GM12878 (cell line): ENCODE data around the gene HSD11B1. TPM values are rescaled to one million over a fixed set of nuclear protein-coding genes. Genes with fewer than 3 reads are reported as not detected.

Experiments
- ATF3 ChIP-seq: IDR thresholded peaks from 2 replicates; pipeline ENCODE4 v1.6.1; 2011; ENCODE audit warnings: low read depth, mild to moderate bottlenecking, low read length, moderate library complexity, borderline replicate concordance; ENCODE audit errors: extremely low read depth
- BMI1 ChIP-seq: fragments of 450-650 bp; IDR thresholded peaks from 2 replicates; pipeline ENCODE4 v1.6.1; 2016; ENCODE audit warnings: mild to moderate bottlenecking, moderate library complexity, borderline replicate concordance
- CREB1 ChIP-seq: IDR thresholded peaks from 2 replicates; pipeline ENCODE4 v1.6.1; 2012; ENCODE audit warnings: low read depth, mild to moderate bottlenecking, inconsistent platforms
- FOS ChIP-seq: IDR thresholded peaks from 3 replicates; pipeline ENCODE4 v1.6.1; 2011; ENCODE audit warnings: borderline replicate concordance; ENCODE audit not compliant: insufficient read length; ENCODE audit errors: extremely low read depth
- FOXK2 ChIP-seq: fragments of 450-650 bp; IDR thresholded peaks from 2 replicates; pipeline ENCODE4 v1.6.1; 2017; ENCODE audit warnings: mild to moderate bottlenecking, moderate library complexity
- HDAC6 ChIP-seq: fragments of 200-600 bp; sonication (generic); IDR thresholded peaks from one replicate; pipeline ENCODE4 v1.8.0; 2017; ENCODE audit warnings: antibody characterized with exemption; ENCODE audit not compliant: unreplicated experiment
- HDGF ChIP-seq: fragments of 450-650 bp; IDR thresholded peaks from 2 replicates; pipeline ENCODE4 v1.6.1; 2016; ENCODE audit warnings: antibody characterized with exemption
- KLF5 ChIP-seq: fragments of 450-650 bp; IDR thresholded peaks from 2 replicates; pipeline ENCODE4 v1.6.1; 2014; ENCODE audit warnings: mild to moderate bottlenecking; ENCODE audit not compliant: partially characterized antibody
- MEF2A ChIP-seq: IDR thresholded peaks from 2 replicates; pipeline ENCODE4 v1.6.1; 2011; ENCODE audit warnings: low read depth, mild to moderate bottlenecking, low read length, moderate library complexity; ENCODE audit not compliant: insufficient read depth
- NR2C2 ChIP-seq: IDR thresholded peaks from 2 replicates; pipeline ENCODE4 v1.6.1; 2011; ENCODE audit warnings: borderline replicate concordance, low read depth; ENCODE audit not compliant: control insufficient read depth, insufficient read length
- NR2F1 ChIP-seq: fragments of 450-650 bp; conservative IDR thresholded peaks from 2 replicates; pipeline ENCODE4 v1.6.1; 2017; ENCODE audit warnings: mild to moderate bottlenecking
- POLR2AphosphoS2 ChIP-seq: IDR thresholded peaks from 2 replicates; pipeline ENCODE4 v1.6.1; 2011; ENCODE audit warnings: low read depth, mild to moderate bottlenecking, low read length, improper control_type of control experiment, moderate library complexity
- RAD21 ChIP-seq: IDR thresholded peaks from 2 replicates; pipeline ENCODE4 v1.6.1; 2011; ENCODE audit warnings: mild to moderate bottlenecking, low read depth, low read length, moderate library complexity; ENCODE audit not compliant: insufficient read depth
- SMC3 ChIP-seq: IDR thresholded peaks from 2 replicates; pipeline ENCODE4 v1.6.1; 2011; ENCODE audit warnings: low read length, improper control_type of control experiment, borderline replicate concordance
- SP1 ChIP-seq: IDR thresholded peaks from one replicate; pipeline ENCODE4 v1.6.1; 2011; ENCODE audit warnings: low read depth, low read length
- STAT3 ChIP-seq: IDR thresholded peaks from 2 replicates; pipeline ENCODE4 v1.6.1; 2011; ENCODE audit warnings: low read depth, low read length, improper control_type of control experiment
- SUPT20H ChIP-seq: IDR thresholded peaks from 2 replicates; pipeline ENCODE4 v1.6.1; 2011; ENCODE audit warnings: low read depth, mild to moderate bottlenecking, low read length, moderate library complexity, borderline replicate concordance; ENCODE audit not compliant: control insufficient read depth
- SUZ12 ChIP-seq: fragments of 200-600 bp; sonication (generic); IDR thresholded peaks from one replicate; pipeline ENCODE4 v1.6.1; 2018; ENCODE audit warnings: antibody characterized with exemption, mild to moderate bottlenecking; ENCODE audit not compliant: unreplicated experiment
- polyA plus RNA-seq, 11 experiments: library from polyadenylated mRNA; depleted of rRNA in 4 of 11; unstranded in 6 of 11; stranded (reverse) in 5 of 11; fragments of >200 nt; fragmentation: Nextera tagmentation in 4 of 11; fragmentation: Illumina TruSeq in 1 of 11; extraction: Ambion mirVana in 4 of 11; extraction: Trizol in 1 of 11; gene quantifications; 1 replicate in 1 of 11; 2 replicates in 10 of 11; pipeline versions ENCODE4 v1.2.1 to v1.2.3, GENCODE V29; 2011 to 2016; ENCODE audit warnings: inconsistent platforms in 2 of 11, missing spikeins in 2 of 11, low read depth in 1 of 11
- total RNA-seq, 4 experiments: library from RNA; depleted of rRNA in 3 of 4; stranded (reverse); fragments of >200 nt in 3 of 4; fragmentation: Illumina TruSeq in 1 of 4; extraction: Trizol in 1 of 4; gene quantifications; 2 replicates each; pipeline versions ENCODE4 v1.2.1 to v1.2.3, GENCODE V29; 2013 to 2021
- TF ChIP-seq, protein P1 (sequence below): fragments of 450-650 bp; IDR thresholded peaks from 2 replicates; pipeline ENCODE4 v1.6.1; 2016; ENCODE audit warnings: mild to moderate bottlenecking
- TF ChIP-seq, protein P2 (sequence below): IDR thresholded peaks from 2 replicates; pipeline ENCODE4 v1.6.1; 2012; ENCODE audit warnings: mild to moderate bottlenecking, low read depth, low read length
- TF ChIP-seq, protein P3 (sequence below): IDR thresholded peaks from 2 replicates; pipeline ENCODE4 v1.6.1; 2011; ENCODE audit warnings: borderline replicate concordance, low read depth, mild to moderate bottlenecking, moderate library complexity, low read length; ENCODE audit not compliant: insufficient read depth, poor library complexity, severe bottlenecking
- TF ChIP-seq, protein P4 (sequence below): fragments of 450-650 bp; IDR thresholded peaks from 2 replicates; pipeline ENCODE4 v1.6.1; 2017; ENCODE audit warnings: borderline replicate concordance

HSD11B1 gene
- total and polyA plus RNA-seq, 10 of the 15 experiments (the other 5 are each of a cell fraction or from before 2014, with no cell fraction given) = 0.04 to 0.27 (median 0.15) TPM; not detected in 7

DNA sequence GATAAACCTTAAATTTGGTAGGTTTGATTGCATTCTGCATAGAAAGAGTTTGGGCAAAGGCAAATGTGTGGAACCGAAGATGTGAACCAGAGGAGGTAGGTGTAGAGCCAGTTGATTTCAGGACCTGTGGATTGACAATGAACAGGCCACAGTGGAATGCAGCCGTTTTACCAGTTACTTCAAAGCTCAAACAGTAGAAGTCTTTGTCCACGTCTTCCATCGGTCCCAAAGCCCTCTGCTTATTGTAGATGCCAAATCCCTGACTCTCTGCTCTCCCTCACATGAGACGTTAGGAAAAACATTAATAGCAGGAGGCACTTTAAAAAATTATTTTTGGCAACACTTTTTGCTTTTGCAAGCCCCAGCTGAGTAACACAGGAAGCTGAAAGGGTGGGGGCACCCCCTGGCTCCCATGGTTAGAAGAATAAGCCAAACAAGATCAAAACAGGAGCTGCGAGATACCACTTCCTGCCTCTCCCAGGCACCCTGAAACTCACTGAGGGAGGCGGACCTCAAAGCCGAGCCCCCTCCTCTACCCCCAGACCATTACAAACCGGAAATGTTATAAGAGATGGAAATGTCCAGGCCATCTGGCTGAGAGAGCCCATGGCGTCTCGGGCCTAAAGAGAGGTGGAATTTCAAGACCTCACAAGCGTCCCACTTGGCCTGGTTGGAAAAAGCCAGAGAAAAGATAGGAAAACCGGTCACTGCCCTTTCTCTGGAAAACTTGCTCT, 64.7 kb downstream of the HSD11B1 start (continued):
- TF ChIP-seq, protein P1, sequence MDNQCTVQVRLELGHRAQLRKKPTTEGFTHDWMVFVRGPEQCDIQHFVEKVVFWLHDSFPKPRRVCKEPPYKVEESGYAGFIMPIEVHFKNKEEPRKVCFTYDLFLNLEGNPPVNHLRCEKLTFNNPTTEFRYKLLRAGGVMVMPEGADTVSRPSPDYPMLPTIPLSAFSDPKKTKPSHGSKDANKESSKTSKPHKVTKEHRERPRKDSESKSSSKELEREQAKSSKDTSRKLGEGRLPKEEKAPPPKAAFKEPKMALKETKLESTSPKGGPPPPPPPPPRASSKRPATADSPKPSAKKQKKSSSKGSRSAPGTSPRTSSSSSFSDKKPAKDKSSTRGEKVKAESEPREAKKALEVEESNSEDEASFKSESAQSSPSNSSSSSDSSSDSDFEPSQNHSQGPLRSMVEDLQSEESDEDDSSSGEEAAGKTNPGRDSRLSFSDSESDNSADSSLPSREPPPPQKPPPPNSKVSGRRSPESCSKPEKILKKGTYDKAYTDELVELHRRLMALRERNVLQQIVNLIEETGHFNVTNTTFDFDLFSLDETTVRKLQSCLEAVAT = no peak
- peak; percentile 45; the same call in 1 of the 2 replicates for TF ChIP-seq POLR2AphosphoS2
- TF ChIP-seq STAT3 = no peak
- no peak for TF ChIP-seq SUZ12
- TF ChIP-seq FOXK2 = no peak
- TF ChIP-seq SUPT20H = no peak
- no peak for TF ChIP-seq ATF3
- TF ChIP-seq KLF5 = no peak
- no peak for TF ChIP-seq HDAC6
- TF ChIP-seq NR2F1 = no peak
- TF ChIP-seq CREB1 = 0 out of 2 replicates have a peak, but pooled peaks have one; percentile 34
- TF ChIP-seq, protein P2, sequence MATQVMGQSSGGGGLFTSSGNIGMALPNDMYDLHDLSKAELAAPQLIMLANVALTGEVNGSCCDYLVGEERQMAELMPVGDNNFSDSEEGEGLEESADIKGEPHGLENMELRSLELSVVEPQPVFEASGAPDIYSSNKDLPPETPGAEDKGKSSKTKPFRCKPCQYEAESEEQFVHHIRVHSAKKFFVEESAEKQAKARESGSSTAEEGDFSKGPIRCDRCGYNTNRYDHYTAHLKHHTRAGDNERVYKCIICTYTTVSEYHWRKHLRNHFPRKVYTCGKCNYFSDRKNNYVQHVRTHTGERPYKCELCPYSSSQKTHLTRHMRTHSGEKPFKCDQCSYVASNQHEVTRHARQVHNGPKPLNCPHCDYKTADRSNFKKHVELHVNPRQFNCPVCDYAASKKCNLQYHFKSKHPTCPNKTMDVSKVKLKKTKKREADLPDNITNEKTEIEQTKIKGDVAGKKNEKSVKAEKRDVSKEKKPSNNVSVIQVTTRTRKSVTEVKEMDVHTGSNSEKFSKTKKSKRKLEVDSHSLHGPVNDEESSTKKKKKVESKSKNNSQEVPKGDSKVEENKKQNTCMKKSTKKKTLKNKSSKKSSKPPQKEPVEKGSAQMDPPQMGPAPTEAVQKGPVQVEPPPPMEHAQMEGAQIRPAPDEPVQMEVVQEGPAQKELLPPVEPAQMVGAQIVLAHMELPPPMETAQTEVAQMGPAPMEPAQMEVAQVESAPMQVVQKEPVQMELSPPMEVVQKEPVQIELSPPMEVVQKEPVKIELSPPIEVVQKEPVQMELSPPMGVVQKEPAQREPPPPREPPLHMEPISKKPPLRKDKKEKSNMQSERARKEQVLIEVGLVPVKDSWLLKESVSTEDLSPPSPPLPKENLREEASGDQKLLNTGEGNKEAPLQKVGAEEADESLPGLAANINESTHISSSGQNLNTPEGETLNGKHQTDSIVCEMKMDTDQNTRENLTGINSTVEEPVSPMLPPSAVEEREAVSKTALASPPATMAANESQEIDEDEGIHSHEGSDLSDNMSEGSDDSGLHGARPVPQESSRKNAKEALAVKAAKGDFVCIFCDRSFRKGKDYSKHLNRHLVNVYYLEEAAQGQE = no peak
- TF ChIP-seq, protein P3, sequence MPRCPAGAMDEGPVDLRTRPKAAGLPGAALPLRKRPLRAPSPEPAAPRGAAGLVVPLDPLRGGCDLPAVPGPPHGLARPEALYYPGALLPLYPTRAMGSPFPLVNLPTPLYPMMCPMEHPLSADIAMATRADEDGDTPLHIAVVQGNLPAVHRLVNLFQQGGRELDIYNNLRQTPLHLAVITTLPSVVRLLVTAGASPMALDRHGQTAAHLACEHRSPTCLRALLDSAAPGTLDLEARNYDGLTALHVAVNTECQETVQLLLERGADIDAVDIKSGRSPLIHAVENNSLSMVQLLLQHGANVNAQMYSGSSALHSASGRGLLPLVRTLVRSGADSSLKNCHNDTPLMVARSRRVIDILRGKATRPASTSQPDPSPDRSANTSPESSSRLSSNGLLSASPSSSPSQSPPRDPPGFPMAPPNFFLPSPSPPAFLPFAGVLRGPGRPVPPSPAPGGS = peak; percentile 90
- TF ChIP-seq, protein P4, sequence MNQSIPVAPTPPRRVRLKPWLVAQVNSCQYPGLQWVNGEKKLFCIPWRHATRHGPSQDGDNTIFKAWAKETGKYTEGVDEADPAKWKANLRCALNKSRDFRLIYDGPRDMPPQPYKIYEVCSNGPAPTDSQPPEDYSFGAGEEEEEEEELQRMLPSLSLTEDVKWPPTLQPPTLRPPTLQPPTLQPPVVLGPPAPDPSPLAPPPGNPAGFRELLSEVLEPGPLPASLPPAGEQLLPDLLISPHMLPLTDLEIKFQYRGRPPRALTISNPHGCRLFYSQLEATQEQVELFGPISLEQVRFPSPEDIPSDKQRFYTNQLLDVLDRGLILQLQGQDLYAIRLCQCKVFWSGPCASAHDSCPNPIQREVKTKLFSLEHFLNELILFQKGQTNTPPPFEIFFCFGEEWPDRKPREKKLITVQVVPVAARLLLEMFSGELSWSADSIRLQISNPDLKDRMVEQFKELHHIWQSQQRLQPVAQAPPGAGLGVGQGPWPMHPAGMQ = no peak
- TF ChIP-seq FOS = no peak
- TF ChIP-seq SP1 = no peak
- TF ChIP-seq NR2C2 = no peak
- no peak for TF ChIP-seq SMC3
- TF ChIP-seq BMI1 = peak; percentile 29; the same call in 1 of the 2 replicates
- TF ChIP-seq RAD21 = no peak
- peak; percentile 96 for TF ChIP-seq MEF2A
- no peak for TF ChIP-seq HDGF
